PC-9 (cell line): Measurements from ENCODE around the gene INPP4A. TPM values are rescaled to one million over a fixed set of nuclear protein-coding genes. Genes with fewer than 3 reads are reported as not detected.

Source experiments
- BruUV-seq: library from RNA; stranded (reverse); fragments of 400-500 nt; replicated peaks from 2 replicates; lab custom pipeline; 2021; lab: Mats Ljungman, UMichigan
- CTCF ChIA-PET: fragments of 300-600 bp; sonication (Branson Sonifier 250); formaldehyde crosslinking; loops from one replicate; lab custom pipeline; 2022; ENCODE audit warnings: antibody characterized with exemption; lab: Charles Lee
- POLR2A ChIA-PET: fragments of 300-600 bp; sonication (Branson Sonifier 250); formaldehyde crosslinking; loops from one replicate; lab custom pipeline; 2022; ENCODE audit warnings: antibody characterized with exemption; ENCODE audit not compliant: unreplicated experiment; lab: Charles Lee
- DNase-seq, 2 experiments: peaks; one replicate each; pipeline versions ENCODE4 v3.0.0 to v3.0.0-alpha.2; 2015 to 2022; ENCODE audit warnings: mixed read lengths in 1 of 2
- H2AFZ ChIP-seq: fragments of 200-600 bp; sonication (generic); 2 replicates; pipeline ENCODE4 v1.8.1; 2017; ENCODE audit warnings: antibody characterized with exemption
- H3F3A ChIP-seq: fragments of 200-600 bp; sonication (generic); 2 replicates; pipeline ENCODE4 v1.8.1; 2017; ENCODE audit warnings: antibody characterized with exemption, mild to moderate bottlenecking, low read depth; ENCODE audit not compliant: insufficient read depth
- H3K27ac ChIP-seq: fragments of 200-600 bp; sonication (generic); 2 replicates; pipeline ENCODE4 v1.6.1; 2016; ENCODE audit warnings: mixed run types
- H3K27me3 ChIP-seq: fragments of 200-600 bp; sonication (generic); 2 replicates; pipeline ENCODE4 v1.6.1; 2016; ENCODE audit warnings: low read depth, mixed run types; ENCODE audit not compliant: insufficient read depth
- H3K36me3 ChIP-seq: fragments of 200-600 bp; sonication (generic); 2 replicates; pipeline ENCODE4 v1.6.1; 2016; ENCODE audit warnings: low read depth, mixed run types
- H3K4me1 ChIP-seq: fragments of 200-600 bp; sonication (generic); replicated peaks from 2 replicates; pipeline ENCODE4 v1.6.1; 2016; ENCODE audit warnings: mixed run types; ENCODE audit not compliant: insufficient read depth
- H3K4me2 ChIP-seq: fragments of 200-600 bp; sonication (generic); 2 replicates; pipeline ENCODE4 v1.6.1; 2017; ENCODE audit warnings: mixed run types
- H3K4me3 ChIP-seq: fragments of 200-600 bp; sonication (generic); 2 replicates; pipeline ENCODE4 v1.6.1; 2016; ENCODE audit warnings: mixed run types
- H3K79me2 ChIP-seq: fragments of 200-600 bp; sonication (generic); 2 replicates; pipeline ENCODE4 v1.6.1; 2017; ENCODE audit warnings: low read depth, mixed run types
- H3K9me2 ChIP-seq: fragments of 200-600 bp; sonication (generic); 2 replicates; pipeline ENCODE4 v1.8.1; 2017; ENCODE audit warnings: mild to moderate bottlenecking; ENCODE audit not compliant: insufficient read depth
- H3K9me3 ChIP-seq: fragments of 200-600 bp; sonication (generic); 2 replicates; pipeline ENCODE4 v1.8.1; 2016; ENCODE audit warnings: low read depth; ENCODE audit not compliant: insufficient read depth
- H4K20me1 ChIP-seq: fragments of 200-600 bp; sonication (generic); 2 replicates; pipeline ENCODE4 v1.8.1; 2017; ENCODE audit not compliant: insufficient read depth
- EZH2 ChIP-seq: fragments of 200-600 bp; sonication (generic); IDR thresholded peaks from 2 replicates; pipeline ENCODE4 v1.8.0; 2017; ENCODE audit warnings: antibody characterized with exemption, low read depth
- intact Hi-C: fragments of 100-400 bp; cut with micrococcal nuclease; formaldehyde crosslinking; loops from one replicate; pipeline ENCODE4 v1.10.0; 2022; ENCODE audit not compliant: unreplicated experiment
- total RNA-seq: library from RNA; stranded (reverse); gene quantifications from 2 replicates; pipeline ENCODE4 v1.2.3, GENCODE V29; 2021
- TF ChIP-seq, protein P1 (sequence below): fragments of 200-600 bp; sonication (generic); conservative IDR thresholded peaks from 2 replicates; pipeline ENCODE4 v1.6.1; 2017; ENCODE audit warnings: mixed run types, antibody characterized with exemption, mild to moderate bottlenecking, moderate library complexity

Gene INPP4A
- total RNA-seq, 1 experiment from 2014 or later, result 52.9 TPM

- Histone ChIP-seq H3K4me3 (no peak overlapping the region), H2AFZ (no peak overlapping the region), H3F3A (no peaks in the 10 kb centered on the region), H3K4me1 (no peaks in the 10 kb centered on the region), H3K36me3 (no peaks in the 10 kb centered on the region), H3K4me2 (no peak overlapping the region), H3K9me3 (peaks cover 11% of the 10 kb centered on the region), H3K79me2 (no peaks in the 10 kb centered on the region), H4K20me1 (no peaks in the 10 kb centered on the region), H3K27ac (no peak overlapping the region), H3K9me2 (no peaks in the 10 kb centered on the region), H3K27me3 (no peaks in the 10 kb centered on the region)
- ChIA-PET CTCF (no interaction called here), POLR2A (no interaction called here)
- no peak for DNase-seq
- TF ChIP-seq EZH2, result no peak
- TF ChIP-seq, protein P1, sequence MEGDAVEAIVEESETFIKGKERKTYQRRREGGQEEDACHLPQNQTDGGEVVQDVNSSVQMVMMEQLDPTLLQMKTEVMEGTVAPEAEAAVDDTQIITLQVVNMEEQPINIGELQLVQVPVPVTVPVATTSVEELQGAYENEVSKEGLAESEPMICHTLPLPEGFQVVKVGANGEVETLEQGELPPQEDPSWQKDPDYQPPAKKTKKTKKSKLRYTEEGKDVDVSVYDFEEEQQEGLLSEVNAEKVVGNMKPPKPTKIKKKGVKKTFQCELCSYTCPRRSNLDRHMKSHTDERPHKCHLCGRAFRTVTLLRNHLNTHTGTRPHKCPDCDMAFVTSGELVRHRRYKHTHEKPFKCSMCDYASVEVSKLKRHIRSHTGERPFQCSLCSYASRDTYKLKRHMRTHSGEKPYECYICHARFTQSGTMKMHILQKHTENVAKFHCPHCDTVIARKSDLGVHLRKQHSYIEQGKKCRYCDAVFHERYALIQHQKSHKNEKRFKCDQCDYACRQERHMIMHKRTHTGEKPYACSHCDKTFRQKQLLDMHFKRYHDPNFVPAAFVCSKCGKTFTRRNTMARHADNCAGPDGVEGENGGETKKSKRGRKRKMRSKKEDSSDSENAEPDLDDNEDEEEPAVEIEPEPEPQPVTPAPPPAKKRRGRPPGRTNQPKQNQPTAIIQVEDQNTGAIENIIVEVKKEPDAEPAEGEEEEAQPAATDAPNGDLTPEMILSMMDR, result no peak
- BruUV-seq, result no TSS peak
- intact Hi-C loops, result no loop called here
Measured at GRCh38 chr2:98422449-98422848, 22.2 kb upstream of the INPP4A start.

DNA sequence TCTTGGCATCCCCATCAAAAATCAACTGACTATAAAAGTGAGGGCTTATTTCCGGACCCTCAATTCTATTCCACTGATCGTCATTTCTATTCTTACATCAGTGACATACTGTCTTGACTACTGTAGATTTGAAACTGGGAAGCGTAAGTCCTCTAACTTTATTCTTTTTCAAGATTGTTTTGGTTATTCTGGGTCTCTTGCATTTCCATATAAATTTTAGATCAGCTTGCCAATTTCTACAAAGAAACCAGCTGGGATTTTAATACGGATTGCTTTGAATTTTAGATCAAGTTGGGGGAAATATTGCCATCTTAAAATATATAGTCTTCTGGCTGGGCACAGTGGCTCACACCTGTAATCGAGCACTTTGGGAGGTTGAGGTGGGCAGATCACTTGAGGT, 17.9 kb upstream of the INPP4A start:
- H4K20me1 ChIP-seq, result no peaks in the 10 kb centered on the region
- H3K36me3 ChIP-seq, result no peaks in the 10 kb centered on the region
- no peaks in the 10 kb centered on the region for H3K4me1 ChIP-seq
- ChIA-PET POLR2A (no interaction called here), CTCF (no interaction called here)
- H3K27me3 ChIP-seq, result no peaks in the 10 kb centered on the region
- no peak overlapping the region for H3K27ac ChIP-seq
- no TSS peak for BruUV-seq
- intact Hi-C loops, result no loop called here
- no peaks in the 10 kb centered on the region for H3K79me2 ChIP-seq
- no peak for TF ChIP-seq EZH2
- TF ChIP-seq, protein P1, result no peak
- H3K4me3 ChIP-seq, result no peak overlapping the region
- no peak for DNase-seq
- H3K9me2 ChIP-seq, result no peaks in the 10 kb centered on the region
- H3K4me2 ChIP-seq, result no peak overlapping the region
- no peaks in the 10 kb centered on the region for H3F3A ChIP-seq
- H3K9me3 ChIP-seq, result peaks cover 10% of the 10 kb centered on the region
- H2AFZ ChIP-seq, result no peak overlapping the region

GRCh38 chr2:98432145-98432544, 12.5 kb upstream of the INPP4A start:
- ChIA-PET CTCF (no interaction called here), POLR2A (no interaction called here)
- H3K27ac ChIP-seq, result no peak overlapping the region
- H3K4me1 ChIP-seq, result no peaks in the 10 kb centered on the region
- H4K20me1 ChIP-seq, result no peaks in the 10 kb centered on the region
- TF ChIP-seq, protein P1, result no peak
- no peak for TF ChIP-seq EZH2
- no peak overlapping the region for H3K4me3 ChIP-seq
- BruUV-seq, result no TSS peak
- no peaks in the 10 kb centered on the region for H3F3A ChIP-seq
- H3K27me3 ChIP-seq, result no peaks in the 10 kb centered on the region
- no peak overlapping the region for H3K4me2 ChIP-seq
- no peaks in the 10 kb centered on the region for H3K79me2 ChIP-seq
- no peaks in the 10 kb centered on the region for H3K9me2 ChIP-seq
- H3K36me3 ChIP-seq, result no peaks in the 10 kb centered on the region
- DNase-seq, result no peak
- peaks cover 7% of the 10 kb centered on the region for H3K9me3 ChIP-seq
- intact Hi-C loops, result no loop called here
- H2AFZ ChIP-seq, result no peak overlapping the region
